Testis (tissue), 3 donors: ENCODE data around the gene INTS3. TPM values are rescaled to one million over a fixed set of nuclear protein-coding genes. Genes with fewer than 3 reads are reported as not detected.

ENCODE experiments used
- DNase-seq: peaks from one replicate; pipeline ENCODE4 v3.0.0-alpha.2; 2019
- H3K27ac ChIP-seq, 2 donors: fragments of 200-600 bp; sonication (generic); one replicate each; pipeline ENCODE4 v1.5.1; 2019
- H3K27me3 ChIP-seq: fragments of 200-600 bp; sonication (generic); one replicate; pipeline ENCODE4 v1.5.1; 2019
- H3K36me3 ChIP-seq: fragments of 200-600 bp; sonication (generic); one replicate; pipeline ENCODE4 v1.5.1; 2017; ENCODE audit warnings: low read depth; ENCODE audit errors: missing control alignments
- H3K4me1 ChIP-seq: fragments of 200-600 bp; sonication (generic); one replicate; pipeline ENCODE4 v1.5.1; 2019
- H3K4me3 ChIP-seq, 2 donors: fragments of 200-600 bp; sonication (generic); one replicate each; pipeline ENCODE4 v1.5.1; 2017 to 2019
- H3K9me3 ChIP-seq: fragments of 200-600 bp; sonication (generic); one replicate; pipeline ENCODE4 v1.5.1; 2017
- POLR2A ChIP-seq: fragments of 450-650 bp; IDR thresholded peaks from one replicate; pipeline ENCODE4 v1.6.1; 2017; ENCODE audit warnings: antibody characterized with exemption, mild to moderate bottlenecking, moderate library complexity
- WGBS, 2 donors: methylation state at CpG; one replicate each; pipeline ENCODE4 v1.1.5; 2018; 5-methylcytosine and 5-hydroxymethylcytosine counted together
- intact Hi-C: fragments of 100-400 bp; cut with DNase I; formaldehyde crosslinking; loops from one replicate; pipeline ENCODE4 v1.15.1; 2023; ENCODE audit warnings: low total_unique reads
- polyA plus RNA-seq: library from polyadenylated mRNA; stranded (reverse); fragments of 350-450 nt; fragmentation: Illumina TruSeq; extraction: RNeasy Lipid Tissue Mini Kit (QIAGEN cat#74804); gene quantifications from one replicate; pipeline ENCODE4 v1.2.3, GENCODE V29; 2014; ENCODE audit warnings: low read depth, low replicate concordance; ENCODE audit not compliant: insufficient read depth
- total RNA-seq, 2 donors: library from RNA; depleted of rRNA; stranded (reverse); fragments of >200 nt; gene quantifications; one replicate each; pipeline ENCODE4 v1.2.3, GENCODE V29; 2016
- TF ChIP-seq, protein P1 (sequence below), 3 experiments: fragments of 450-650 bp in 2 of 3; fragments of 200-600 bp in 1 of 3; sonication (generic) in 1 of 3; IDR thresholded peaks; one replicate each; pipeline ENCODE4 v1.5.1; 2016 to 2019; ENCODE audit warnings: antibody characterized with exemption in 3 of 3, mild to moderate bottlenecking in 2 of 3, moderate library complexity in 1 of 3

INTS3 gene
- total and polyA plus RNA-seq, 3 donors from 2014 or later = 66.1 to 121 (median 113) TPM

DNA sequence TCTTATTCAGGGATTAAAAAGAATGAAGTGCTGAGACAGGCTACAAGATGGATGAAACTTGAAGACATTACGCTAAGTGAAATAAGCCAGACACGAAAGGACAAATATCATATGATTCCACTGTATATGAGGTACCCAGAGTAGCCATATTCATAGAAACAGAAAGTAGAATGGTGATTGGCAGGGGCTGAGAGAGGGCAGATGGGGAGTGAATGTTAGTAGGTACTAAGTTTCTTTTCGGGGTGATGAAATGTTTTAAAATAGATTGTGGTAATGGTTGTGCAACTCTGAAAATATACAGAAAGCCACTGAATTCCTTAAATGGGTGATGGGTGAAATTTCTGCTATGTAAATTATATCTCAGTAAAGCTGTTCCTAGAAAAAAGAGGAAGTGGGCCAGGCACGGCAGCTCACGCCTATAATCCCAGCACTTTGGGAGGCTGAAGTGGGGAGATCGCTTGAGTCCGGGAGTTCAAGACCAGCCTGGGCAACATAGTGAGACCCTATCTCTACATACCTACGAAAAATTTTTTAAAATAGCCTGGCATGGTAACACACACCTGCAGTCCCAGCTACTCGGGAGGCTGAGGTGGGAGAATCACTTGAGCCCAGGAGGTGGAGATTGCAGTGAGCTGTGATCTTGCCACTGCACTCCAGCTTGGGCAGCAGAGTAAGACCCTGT lies 63.3 kb downstream of the INTS3 start:
- TF ChIP-seq, protein P1, sequence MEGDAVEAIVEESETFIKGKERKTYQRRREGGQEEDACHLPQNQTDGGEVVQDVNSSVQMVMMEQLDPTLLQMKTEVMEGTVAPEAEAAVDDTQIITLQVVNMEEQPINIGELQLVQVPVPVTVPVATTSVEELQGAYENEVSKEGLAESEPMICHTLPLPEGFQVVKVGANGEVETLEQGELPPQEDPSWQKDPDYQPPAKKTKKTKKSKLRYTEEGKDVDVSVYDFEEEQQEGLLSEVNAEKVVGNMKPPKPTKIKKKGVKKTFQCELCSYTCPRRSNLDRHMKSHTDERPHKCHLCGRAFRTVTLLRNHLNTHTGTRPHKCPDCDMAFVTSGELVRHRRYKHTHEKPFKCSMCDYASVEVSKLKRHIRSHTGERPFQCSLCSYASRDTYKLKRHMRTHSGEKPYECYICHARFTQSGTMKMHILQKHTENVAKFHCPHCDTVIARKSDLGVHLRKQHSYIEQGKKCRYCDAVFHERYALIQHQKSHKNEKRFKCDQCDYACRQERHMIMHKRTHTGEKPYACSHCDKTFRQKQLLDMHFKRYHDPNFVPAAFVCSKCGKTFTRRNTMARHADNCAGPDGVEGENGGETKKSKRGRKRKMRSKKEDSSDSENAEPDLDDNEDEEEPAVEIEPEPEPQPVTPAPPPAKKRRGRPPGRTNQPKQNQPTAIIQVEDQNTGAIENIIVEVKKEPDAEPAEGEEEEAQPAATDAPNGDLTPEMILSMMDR (IDR thresholded peaks at IDR 0.05) = no peak
- no peak for TF ChIP-seq POLR2A
- peak overlapping the region; percentile 4 to 22 for H3K4me3 ChIP-seq
- H3K9me3 ChIP-seq = no peaks in the 10 kb centered on the region
- H3K4me1 ChIP-seq = peaks cover 19% of the 10 kb centered on the region
- H3K36me3 ChIP-seq = no peaks in the 10 kb centered on the region
- DNase-seq = no peak
- H3K27ac ChIP-seq = peak overlapping the region; percentile 67 to 85
- intact Hi-C loops = loop anchor here (10.0 kb wide), 1 partner anchor 154 kb away; the partner anchor contains the start of gene DENND4B
- WGBS, 2 donors = 72 to 73% methylated on average over 9 of the region's 9 CpGs
- H3K27me3 ChIP-seq = no peaks in the 10 kb centered on the region

DNA sequence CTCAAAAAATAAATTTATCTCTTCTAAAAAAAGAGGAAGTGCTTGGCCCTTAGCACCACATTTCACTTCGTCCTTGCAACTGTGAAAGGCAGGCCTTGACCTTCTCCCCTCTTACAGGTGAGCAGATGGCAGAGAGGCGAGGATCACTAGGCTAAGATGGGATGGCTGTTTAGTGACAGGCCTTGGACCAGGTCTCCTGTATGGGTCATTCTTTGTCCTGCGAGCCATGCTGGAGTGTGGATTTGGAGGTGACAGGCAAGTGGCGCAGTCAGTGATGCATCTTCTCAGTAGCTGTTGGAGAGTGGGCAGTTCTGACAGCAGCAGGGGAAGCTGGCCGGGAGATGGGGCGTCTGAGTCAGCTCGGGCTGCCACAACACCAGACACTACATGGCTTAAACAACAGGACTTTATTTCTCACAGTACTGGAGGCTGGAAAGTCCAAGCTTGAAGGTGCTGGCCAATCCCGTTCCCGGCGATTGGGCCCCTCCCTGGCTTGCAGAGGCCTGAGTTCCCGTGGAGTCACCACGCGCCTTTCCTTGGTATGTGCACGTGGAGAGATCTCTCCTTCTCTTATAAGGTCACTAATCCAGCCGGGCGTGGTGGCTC lies 63.9 kb downstream of the INTS3 start:
- Histone ChIP-seq H3K4me3 (no peak overlapping the region), H3K9me3 (no peaks in the 10 kb centered on the region), H3K27me3 (no peaks in the 10 kb centered on the region), H3K4me1 (peaks cover 19% of the 10 kb centered on the region), H3K36me3 (no peaks in the 10 kb centered on the region), H3K27ac (peak overlapping the region in 1 of 2 donors; percentile 85)
- 86 to 93% methylated on average over 16 of the region's 16 CpGs for WGBS, 2 donors
- DNase-seq = no peak
- TF ChIP-seq POLR2A = no peak
- TF ChIP-seq, protein P1 (IDR thresholded peaks at IDR 0.05) = no peak
- intact Hi-C loops = loop anchor here (10.0 kb wide), 1 partner anchor 153 kb away; the partner anchor contains the start of gene DENND4B

DNA sequence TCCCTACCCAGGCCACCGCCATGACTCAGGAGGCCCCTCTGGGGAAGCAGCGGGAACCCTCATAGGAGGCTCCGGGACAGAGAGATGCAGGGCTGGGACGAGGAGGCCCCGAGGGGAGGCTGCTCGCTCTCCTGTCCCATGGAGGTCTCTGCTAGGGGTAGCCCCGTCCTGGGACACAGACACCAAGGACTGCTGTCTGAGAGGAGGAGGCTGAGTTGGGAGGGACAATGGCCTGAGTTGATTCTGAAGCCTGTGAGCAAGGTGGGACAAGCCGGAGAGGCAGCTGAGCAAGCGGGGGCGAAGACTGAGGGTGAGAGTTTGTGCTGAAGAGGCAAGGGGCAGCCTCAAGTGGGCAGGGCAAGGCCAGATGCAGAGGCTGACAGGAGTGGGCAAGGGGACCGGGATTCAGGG lies 64.8 kb downstream of the INTS3 start:
- Histone ChIP-seq H3K9me3 (no peaks in the 10 kb centered on the region), H3K27me3 (no peaks in the 10 kb centered on the region), H3K36me3 (no peaks in the 10 kb centered on the region), H3K4me3 (no peak overlapping the region), H3K27ac (no peak overlapping the region), H3K4me1 (peaks cover 19% of the 10 kb centered on the region)
- TF ChIP-seq, protein P1 (IDR thresholded peaks at IDR 0.05) = no peak
- no peak for TF ChIP-seq POLR2A
- intact Hi-C loops = loop anchor here (10.0 kb wide), 1 partner anchor 152 kb away; the partner anchor contains the start of gene DENND4B
- WGBS, 2 donors = 88 to 90% methylated on average over 11 of the region's 11 CpGs
- no peak for DNase-seq

DNA sequence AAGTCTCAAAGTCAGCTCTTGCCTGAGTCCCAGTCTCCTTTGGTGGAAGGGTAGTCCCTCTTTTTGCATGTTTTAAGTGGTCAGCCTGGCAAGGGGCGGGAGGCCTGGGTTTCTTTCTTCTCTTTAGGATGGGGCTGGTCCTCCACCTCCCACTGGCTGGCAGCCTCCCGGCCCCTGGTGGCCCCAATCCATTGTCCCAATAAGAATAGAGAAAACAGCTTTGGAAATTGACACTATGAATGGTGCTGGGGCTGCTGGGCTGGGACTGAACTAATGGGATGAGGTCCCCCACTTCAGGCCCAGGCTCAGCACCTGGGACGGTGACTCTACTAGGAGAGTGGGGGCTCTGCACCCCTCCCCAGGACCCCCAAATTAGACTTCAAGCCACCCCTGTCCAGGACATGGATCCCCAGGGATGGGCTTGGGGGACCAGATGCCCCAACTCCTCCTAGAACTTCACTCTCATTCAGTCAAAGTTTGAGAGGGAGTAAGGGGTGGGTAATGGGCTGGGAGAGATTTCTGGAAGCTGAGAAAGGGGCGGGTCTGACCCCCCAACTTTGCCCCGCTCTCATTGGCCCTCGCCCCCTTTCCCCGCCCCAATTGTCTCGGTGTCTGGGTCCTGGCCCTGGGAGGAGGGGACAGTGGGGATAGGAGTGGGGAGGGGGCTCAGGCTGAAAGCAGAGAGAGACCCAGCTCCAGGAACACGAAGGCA lies 65.6 kb downstream of the INTS3 start:
- DNase-seq = no peak
- H3K4me1 ChIP-seq = peaks cover 13% of the 10 kb centered on the region
- intact Hi-C loops = loop anchor here (10.0 kb wide), 1 partner anchor 151 kb away; the partner anchor contains the start of gene DENND4B
- no peaks in the 10 kb centered on the region for H3K36me3 ChIP-seq
- no peak overlapping the region for H3K27ac ChIP-seq
- no peak overlapping the region for H3K4me3 ChIP-seq
- H3K27me3 ChIP-seq = no peaks in the 10 kb centered on the region
- no peaks in the 10 kb centered on the region for H3K9me3 ChIP-seq
- 83 to 87% methylated on average over 7 to 9 of the region's 9 CpGs for WGBS, 2 donors
- no peak for TF ChIP-seq POLR2A
- TF ChIP-seq, protein P1 (IDR thresholded peaks at IDR 0.05) = no peak
